Measurements from ENCODE around the gene ADAM33.

Gene ADAM33

GRCh38 chr20:3686867-3687321 lies 5.1 kb upstream of the ADAM33 start:
- DNase-seq = no peak

DNA sequence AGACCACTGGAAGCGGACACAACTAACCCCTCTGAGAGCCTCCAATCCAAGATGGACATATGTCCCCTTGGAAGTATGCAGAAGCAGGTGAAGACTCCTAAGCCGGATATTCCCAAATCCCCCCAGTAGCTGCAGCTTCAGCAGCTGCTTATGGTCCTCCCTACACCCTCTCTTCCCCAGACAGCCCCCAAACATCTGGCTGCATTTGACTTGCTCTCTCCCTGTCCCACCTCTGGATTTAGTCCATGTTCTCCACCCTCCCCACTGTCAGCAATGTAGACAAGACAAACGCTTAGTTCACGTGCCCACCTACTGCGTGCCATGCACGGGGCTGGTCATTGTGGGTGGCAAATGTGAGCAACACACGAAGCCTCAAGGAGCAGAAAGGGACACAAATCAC lies 4.6 kb upstream of the ADAM33 start:
- no peak for DNase-seq

DNA sequence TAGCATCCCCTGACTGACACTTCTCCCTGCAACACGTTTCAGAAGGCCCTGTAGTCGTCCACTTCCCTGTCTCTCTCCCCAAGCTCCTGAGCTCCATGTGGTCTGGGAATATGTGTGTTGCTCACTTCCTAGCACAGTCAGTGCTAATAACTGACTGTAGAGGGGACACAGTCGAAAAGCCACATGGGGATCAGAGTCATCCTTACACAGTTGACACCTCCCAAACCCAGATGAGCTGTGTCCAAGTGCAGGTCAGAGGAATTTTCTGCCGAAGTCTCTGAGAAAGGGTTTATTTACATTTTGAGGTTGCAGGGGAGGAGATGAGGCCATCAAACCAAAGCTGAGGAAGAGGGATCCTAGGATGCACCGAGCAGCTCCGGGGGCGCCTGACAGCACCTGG lies 3.5 kb upstream of the ADAM33 start:
- DNase-seq = no peak

GRCh38 chr20:3681352-3681930 lies 369 bp downstream of the ADAM33 start:
- no peak for DNase-seq

GRCh38 chr20:3680701-3681351 lies 984 bp downstream of the ADAM33 start:
- DNase-seq = no peak

DNA sequence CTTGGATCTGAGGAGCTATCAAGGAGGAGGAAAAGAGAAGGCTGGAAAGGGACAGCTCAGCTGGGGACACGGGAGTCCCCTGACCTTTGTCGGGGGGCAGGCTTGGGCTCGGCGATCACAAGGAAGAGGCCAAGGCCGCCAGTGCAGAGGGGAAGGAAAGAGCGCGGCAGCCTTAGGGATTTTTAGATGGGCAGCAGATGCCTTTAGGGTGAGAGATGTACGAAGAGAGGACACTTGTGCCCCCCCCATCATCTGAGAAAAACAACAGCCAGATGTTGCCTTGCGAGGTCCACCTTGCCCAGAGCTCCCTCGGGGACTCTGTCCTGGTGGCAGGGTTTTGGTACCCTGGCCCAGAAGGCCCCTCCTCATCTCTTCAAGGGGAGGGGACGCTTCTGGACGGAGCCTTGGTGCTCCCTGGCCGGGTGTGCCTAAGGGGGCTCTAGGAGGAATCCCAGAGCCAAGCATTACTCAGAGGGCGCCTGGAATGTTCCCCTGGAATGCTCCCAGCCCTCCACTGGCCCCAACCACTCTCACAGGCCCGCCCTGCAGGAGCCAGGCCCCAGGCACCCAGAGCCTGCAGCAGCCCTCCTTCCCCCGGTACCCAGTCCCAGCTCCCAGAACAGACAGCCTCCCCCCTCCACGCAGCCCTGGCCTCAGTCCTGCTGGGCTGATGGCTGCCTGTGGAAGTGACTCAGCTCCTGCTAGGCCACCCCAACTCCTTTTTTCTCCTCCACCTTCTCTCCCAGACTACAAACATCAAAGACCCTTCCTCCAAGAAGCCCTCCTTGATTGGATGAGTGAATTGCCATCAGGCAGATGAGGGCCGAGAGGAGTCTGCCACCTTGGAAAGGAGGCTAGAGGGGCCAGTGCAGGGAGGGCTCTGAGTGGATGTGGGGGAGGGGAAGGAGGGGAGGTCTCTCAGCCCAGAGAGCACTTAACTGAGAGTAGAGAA lies 1.8 kb downstream of the ADAM33 start:
- DNase-seq = no peak

- no peak for DNase-seq
Measured at GRCh38 chr20:3678856-3679720, 2.7 kb downstream of the ADAM33 start.

DNA sequence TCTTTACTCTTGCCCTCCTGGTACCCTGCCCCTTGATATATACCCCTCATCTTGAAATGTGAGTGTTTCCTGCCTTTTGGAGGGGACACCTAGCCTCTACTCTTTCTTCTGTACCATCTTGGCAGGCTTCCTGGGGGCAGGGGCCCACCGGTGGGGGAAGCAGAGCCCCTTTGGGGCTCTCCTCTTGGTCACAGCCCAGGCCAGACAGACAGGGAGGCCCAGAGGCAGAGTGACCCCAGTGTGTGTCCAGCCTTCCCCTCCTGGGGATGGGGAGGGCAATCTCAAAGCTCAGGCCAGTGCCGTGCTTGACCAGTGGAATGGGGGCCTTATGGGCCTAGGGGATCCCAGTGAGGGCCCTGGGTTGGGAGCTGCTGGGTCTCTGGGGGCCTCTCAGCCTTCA lies 3.6 kb downstream of the ADAM33 start:
- no peak for DNase-seq

DNA sequence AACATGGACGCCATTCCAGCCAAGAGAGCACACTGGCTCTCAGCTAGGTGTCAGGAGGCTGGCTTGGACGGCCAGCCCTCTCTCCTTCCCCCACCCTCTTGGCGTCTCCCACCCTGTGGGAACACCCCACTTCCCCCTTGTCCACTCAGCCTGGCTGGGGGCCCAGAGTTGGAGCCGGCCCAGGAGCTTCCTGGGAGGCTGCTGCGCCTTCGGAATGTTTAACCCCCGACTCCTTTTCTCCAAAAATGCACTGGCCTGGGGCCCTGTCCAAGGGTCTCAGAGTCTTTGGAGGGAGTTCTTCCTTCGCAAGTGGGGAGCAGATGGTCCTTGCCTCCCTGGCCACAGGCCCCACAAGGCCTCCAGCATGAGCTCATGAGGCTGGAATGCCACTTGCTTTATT lies 4.1 kb downstream of the ADAM33 start:
- no peak for DNase-seq

GRCh38 chr20:3674995-3675900 lies 6.6 kb downstream of the ADAM33 start:
- no peak for DNase-seq

GRCh38 chr20:3674447-3674846 lies 7.4 kb downstream of the ADAM33 start:
- no peak for DNase-seq

- no peak for DNase-seq
Measured at GRCh38 chr20:3673221-3674070, 8.4 kb downstream of the ADAM33 start.

GRCh38 chr20:3672547-3673171 lies 9.2 kb downstream of the ADAM33 start:
- no peak for DNase-seq

DNA sequence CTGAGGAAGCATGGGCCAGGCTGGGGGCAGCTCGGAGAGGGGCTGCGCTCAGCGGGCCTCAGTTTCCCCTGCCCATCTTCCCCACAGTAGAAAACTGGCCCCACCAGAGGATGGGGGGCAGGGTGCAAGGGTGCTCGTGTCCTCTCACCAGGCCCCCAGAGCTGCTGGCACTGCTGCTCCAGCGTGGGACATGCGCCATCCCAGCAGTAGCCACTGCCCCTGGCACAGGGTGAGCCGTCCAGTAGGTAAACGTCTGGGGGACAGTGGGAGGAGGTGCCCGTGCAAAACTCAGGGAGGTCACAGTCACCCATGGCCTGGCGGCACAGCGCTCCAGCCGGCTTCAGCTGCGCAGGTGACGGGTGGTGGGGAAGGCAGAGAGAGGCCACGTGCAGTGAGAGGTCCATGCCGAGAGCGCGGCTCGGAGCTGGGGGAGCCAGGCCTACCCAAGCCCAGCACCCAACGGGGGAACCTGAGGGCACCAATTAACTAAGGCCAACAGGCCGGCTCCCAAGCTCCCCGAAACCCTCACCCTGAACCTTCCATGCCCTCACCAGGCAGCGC lies 9.7 kb downstream of the ADAM33 start:
- DNase-seq = no peak

DNA sequence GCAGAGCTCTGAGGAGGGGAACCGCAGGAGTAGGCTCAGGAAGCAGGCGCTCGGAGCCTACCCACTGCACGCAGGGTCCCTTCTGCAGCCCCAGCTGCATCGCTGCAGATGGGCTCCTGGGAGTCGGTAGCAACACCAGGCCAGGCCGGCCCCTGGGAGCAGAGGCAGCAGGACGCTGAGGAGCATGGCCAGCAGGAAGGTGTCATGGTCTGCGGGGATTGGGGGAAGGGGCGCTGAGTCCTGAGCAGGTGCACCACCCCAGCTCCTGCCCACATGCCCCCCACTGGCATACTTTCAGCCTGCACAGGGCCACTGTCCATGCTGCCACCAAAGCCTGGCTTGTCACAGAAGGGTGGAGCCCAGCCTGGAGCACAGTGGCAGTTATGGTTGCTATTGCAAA lies 10.9 kb downstream of the ADAM33 start:
- DNase-seq = no peak

DNA sequence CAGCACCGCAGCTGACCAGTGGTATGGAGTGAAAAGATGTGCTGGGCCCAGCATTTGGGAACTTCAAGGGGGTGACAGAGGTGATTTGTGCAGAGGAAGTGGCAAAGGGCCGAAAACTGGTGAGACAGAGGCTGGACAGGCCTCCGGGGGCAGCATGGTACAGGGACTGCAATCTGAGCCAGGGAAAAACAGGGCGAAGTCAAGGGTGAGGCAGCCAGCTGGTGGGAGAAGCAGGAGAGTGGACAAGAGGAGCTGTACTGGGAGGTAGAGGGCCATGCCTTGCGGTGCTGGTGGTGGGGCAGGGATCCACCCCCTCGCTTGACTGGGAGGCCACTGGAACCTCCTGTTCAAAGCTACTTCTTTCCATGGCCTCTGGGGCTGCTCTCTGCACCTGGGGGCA lies 11.3 kb downstream of the ADAM33 start:
- DNase-seq = no peak

- no peak for DNase-seq
Measured at GRCh38 chr20:3669710-3670367, 12.0 kb downstream of the ADAM33 start.

DNA sequence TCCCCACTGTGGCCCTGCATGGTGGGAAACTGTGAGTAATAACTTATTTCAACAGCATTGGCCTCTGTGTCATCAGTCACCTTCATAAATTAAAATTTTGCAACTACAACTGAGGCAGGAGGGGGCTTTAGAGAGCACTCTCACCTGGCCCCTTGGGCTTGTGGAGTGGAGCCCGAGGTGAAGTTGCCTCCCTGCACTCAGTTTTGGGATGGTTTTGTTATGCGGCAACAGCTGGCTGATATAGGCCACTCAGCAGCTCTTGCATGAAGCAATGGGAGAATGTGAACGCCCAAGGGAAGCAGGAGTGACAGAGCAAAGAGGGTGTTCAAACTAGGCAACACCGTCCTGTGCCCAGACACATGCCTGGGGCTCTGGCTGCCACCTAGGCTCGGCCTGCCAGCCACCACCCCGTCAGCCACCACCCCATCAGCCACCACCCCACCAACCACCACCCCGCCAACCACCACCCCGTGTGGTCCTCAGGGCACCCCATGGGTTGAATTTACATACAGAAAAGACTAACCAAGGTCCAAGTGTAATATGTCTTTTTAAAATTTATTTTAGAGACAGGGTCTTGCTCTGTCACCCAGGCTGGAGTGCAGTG lies 14.3 kb downstream of the ADAM33 start:
- no peak for DNase-seq

- DNase-seq = no peak
Measured at GRCh38 chr20:3663858-3664257, 18.0 kb downstream of the ADAM33 start.
